Ramos (cell line): Measurements from ENCODE around the gene PCMT1.
"Not testable (repeated sequence)": the region's sequence is repeated elsewhere in the genome, so short reads cannot be mapped to it uniquely, and the experiment has no call there.

Experiments
- in situ Hi-C: fragments of 300-500 bp; cut with MboI; formaldehyde crosslinking; loops from one replicate; pipeline ENCODE4 v1.14.3; 2022; ENCODE audit warnings: low sequenced_read_pairs; ENCODE audit not compliant: unreplicated experiment

PCMT1 gene

GRCh38 chr6:149749594-149750135 is at the start of gene PCMT1:
Gene PCMT1 (plus strand): TSS chr6:149749741. CDS start chr6:149749902, 161 bp downstream.
- in situ Hi-C loops, result no loop called here

DNA sequence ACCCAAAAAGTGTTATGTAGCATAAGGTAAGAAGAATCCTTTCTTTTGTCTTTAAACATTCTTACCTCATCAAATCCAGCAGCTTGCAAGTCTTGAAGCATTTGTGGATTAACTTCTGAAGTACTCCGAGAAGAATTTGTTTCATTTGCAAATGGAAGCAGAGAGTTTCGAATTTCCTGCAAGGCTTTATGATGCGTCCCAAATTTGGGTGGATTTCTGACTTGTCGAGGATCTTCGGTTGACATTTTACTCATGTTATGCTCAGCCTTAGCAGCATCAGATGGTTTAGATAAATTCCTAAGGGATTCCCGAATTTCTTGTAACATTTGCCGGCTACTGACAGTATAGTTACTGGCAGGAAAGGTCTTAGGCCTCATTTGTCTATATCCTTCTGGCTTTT is 47.8 kb upstream of the PCMT1 start:
- in situ Hi-C loops, result no loop called here

DNA sequence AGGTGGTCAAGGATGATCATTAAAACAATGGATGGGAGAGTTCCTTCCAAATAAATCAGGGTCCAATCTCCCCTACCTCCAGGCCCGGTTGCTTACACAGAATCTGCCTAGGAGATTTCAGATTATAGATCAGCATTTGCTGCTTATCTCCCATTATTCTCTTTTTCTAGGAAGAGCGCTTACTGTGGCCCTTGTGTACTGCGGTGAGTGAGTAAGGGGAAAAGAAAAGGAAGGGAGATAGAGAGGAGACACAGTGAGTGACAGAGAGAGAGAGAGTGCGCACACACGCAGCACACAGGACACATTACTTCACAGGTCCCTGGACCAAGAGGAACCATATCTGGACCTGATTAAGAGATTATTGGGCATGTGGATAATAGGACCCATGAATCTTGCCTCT is 37.8 kb upstream of the PCMT1 start:
- in situ Hi-C loops, result no loop called here

- in situ Hi-C loops, result no loop called here
These were observed 35.1 kb upstream of the PCMT1 start for GRCh38 chr6:149714442-149714841.

- in situ Hi-C loops, result no loop called here
These were observed 33.2 kb upstream of the PCMT1 start for GRCh38 chr6:149716181-149716963.

DNA sequence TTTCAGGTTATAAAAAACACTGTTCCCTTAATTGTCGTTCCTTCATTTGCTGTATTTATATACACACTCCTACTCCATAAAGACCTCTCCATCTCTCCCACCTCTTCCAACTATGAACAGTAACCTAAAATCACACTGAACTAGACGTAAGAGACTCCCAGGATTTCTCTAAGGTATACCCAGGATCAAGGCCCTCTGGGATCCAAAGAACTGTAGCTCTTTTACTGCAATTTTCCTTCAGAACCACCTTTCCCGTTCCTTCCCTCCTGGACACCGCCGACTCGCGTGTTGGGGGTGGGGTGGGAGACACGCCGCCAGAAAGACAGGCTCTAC is 32.3 kb upstream of the PCMT1 start:
- in situ Hi-C loops, result no loop called here

- in situ Hi-C loops, result no loop called here
These were observed 31.7 kb upstream of the PCMT1 start, which contains the start of gene LATS1 for GRCh38 chr6:149717588-149718458. Gene LATS1 (minus strand): TSS chr6:149718101. CDS start chr6:149702126, 15,975 bp downstream.

- in situ Hi-C loops, result no loop called here
These were observed 30.0 kb upstream of the PCMT1 start for GRCh38 chr6:149719531-149719930.

- in situ Hi-C loops, result no loop called here
These were observed 26.3 kb upstream of the PCMT1 start for GRCh38 chr6:149723262-149723661.

- in situ Hi-C loops, result no loop called here
These were observed 25.6 kb upstream of the PCMT1 start for GRCh38 chr6:149723771-149724417.

GRCh38 chr6:149725785-149726184 is 23.8 kb upstream of the PCMT1 start:
- in situ Hi-C loops, result no loop called here

GRCh38 chr6:149727793-149728498 is 21.6 kb upstream of the PCMT1 start:
- in situ Hi-C loops, result no loop called here

- in situ Hi-C loops, result no loop called here
These were observed 20.9 kb upstream of the PCMT1 start for GRCh38 chr6:149728499-149729234.

GRCh38 chr6:149729824-149730223 is 19.7 kb upstream of the PCMT1 start:
- in situ Hi-C loops, result no loop called here

DNA sequence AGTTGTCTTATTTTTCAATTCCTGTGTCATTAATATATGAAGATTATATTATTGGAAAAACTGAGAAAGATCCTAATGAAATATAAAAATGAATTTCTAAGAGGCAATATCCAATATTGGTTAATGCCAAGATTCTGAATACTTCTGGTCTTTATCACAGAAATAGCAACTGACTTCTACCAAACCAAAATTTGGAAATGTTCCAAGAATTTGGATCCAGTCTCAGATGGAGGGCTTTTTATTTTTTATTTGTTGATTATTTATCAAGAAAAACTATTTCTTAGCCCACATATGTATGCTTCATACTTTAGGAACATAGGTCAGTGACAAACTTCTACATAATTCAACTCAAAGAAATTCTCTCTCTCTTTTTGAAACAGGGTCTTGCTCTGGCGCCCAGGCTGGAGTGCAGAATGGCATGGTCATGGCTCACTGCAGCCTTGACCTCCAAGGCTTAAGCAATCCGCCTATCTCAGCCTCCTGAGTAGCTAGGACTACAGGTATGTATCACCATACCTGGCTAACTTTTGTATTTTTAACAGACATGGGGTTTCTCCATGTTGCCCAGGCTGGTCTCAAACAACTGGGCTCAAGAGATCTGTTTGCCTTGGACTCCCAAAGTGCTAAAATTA is 16.3 kb upstream of the PCMT1 start:
- in situ Hi-C loops, result no loop called here

DNA sequence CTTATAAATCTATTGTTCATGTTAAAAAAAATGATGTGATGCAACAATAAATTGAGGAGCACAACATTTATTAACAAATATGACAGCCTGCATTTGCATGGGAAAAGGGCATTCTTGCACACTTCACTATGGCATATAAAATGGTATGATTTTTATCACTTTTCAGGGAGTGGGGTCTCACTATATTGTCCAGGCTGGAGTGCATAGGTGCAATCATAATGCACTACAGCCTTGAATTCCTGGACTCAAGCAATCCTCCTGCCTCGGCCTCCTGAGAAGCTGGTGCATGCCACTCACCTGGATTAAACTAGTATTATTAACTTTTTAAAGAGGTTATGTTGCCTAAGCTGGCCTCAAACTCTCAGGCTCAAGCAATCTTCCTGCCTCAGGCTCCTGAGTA is 14.6 kb upstream of the PCMT1 start:
- in situ Hi-C loops, result no loop called here

- in situ Hi-C loops, result not testable (repeated sequence)
These were observed 4.3 kb upstream of the PCMT1 start for GRCh38 chr6:149745252-149745651.

- in situ Hi-C loops, result no loop called here
These were observed 3.2 kb upstream of the PCMT1 start, which contains the start of gene NUP43 for GRCh38 chr6:149746147-149746946. Gene NUP43 (minus strand): TSS chr6:149746529. CDS start chr6:149746495, 34 bp downstream.
